GM23338 (cell line): Measurements from ENCODE around the gene AK4. TPM values are rescaled to one million over a fixed set of nuclear protein-coding genes. Genes with fewer than 3 reads are reported as not detected.

ENCODE experiments used
- ATAC-seq: fragments of 200-7000 bp; cut with Tn5 transposase; 3 replicates; pipeline ENCODE4 v1.9.1; 2020
- DNase-seq: peaks from one replicate; pipeline ENCODE4 v3.0.0-alpha.2; 2015; ENCODE audit warnings: low spot score
- H2AFZ ChIP-seq: fragments of 200-600 bp; sonication (generic); 2 replicates; pipeline ENCODE4 v1.8.0; 2016; ENCODE audit warnings: antibody characterized with exemption, mild to moderate bottlenecking, moderate library complexity
- H3F3A ChIP-seq: fragments of 200-600 bp; sonication (generic); replicated peaks from 2 replicates; pipeline ENCODE4 v1.8.0; 2017; ENCODE audit warnings: antibody characterized with exemption, mixed run types, low read depth
- H3K27ac ChIP-seq: fragments of 200-600 bp; sonication (generic); 2 replicates; pipeline ENCODE4 v1.6.1; 2016; ENCODE audit warnings: low read depth
- H3K27me3 ChIP-seq: fragments of 200-600 bp; sonication (generic); 2 replicates; pipeline ENCODE4 v1.8.0; 2016; ENCODE audit warnings: mild to moderate bottlenecking, mixed run types, moderate library complexity; ENCODE audit not compliant: insufficient read depth
- H3K36me3 ChIP-seq: fragments of 200-600 bp; sonication (generic); 2 replicates; pipeline ENCODE4 v1.8.0; 2016; ENCODE audit warnings: mild to moderate bottlenecking; ENCODE audit not compliant: insufficient read depth
- H3K4me1 ChIP-seq: fragments of 200-600 bp; sonication (generic); 2 replicates; pipeline ENCODE4 v1.8.0; 2016; ENCODE audit warnings: mild to moderate bottlenecking, moderate library complexity; ENCODE audit not compliant: insufficient read depth
- H3K4me2 ChIP-seq: fragments of 200-600 bp; sonication (generic); 2 replicates; pipeline ENCODE4 v1.7.1; 2017; ENCODE audit warnings: mixed run types
- H3K4me3 ChIP-seq: fragments of 200-600 bp; sonication (generic); 2 replicates; pipeline ENCODE4 v1.6.1; 2016; ENCODE audit warnings: mixed run types
- H3K79me2 ChIP-seq: fragments of 200-600 bp; sonication (generic); replicated peaks from 2 replicates; pipeline ENCODE4 v1.8.0; 2017; ENCODE audit warnings: mild to moderate bottlenecking; ENCODE audit not compliant: insufficient read depth
- H3K9me2 ChIP-seq: fragments of 200-600 bp; sonication (generic); 2 replicates; pipeline ENCODE4 v1.8.0; 2017; ENCODE audit not compliant: insufficient read depth
- H4K20me1 ChIP-seq: fragments of 200-600 bp; sonication (generic); replicated peaks from 2 replicates; pipeline ENCODE4 v1.8.0; 2017; ENCODE audit warnings: mild to moderate bottlenecking; ENCODE audit not compliant: insufficient read depth
- H3K27ac Mint-ChIP-seq: 2 replicates; pipeline ENCODE4 v1.8.0; 2020; ENCODE audit warnings: inconsistent platforms, mild to moderate bottlenecking, moderate library complexity, mixed read lengths
- H3K27me3 Mint-ChIP-seq: 3 replicates; pipeline ENCODE4 v1.8.0; 2022; ENCODE audit warnings: low read depth, mild to moderate bottlenecking, moderate library complexity, mixed read lengths, inconsistent platforms; ENCODE audit not compliant: insufficient read depth, poor library complexity
- H3K36me3 Mint-ChIP-seq: 3 replicates; pipeline ENCODE4 v1.8.0; 2021; ENCODE audit warnings: low read depth, mild to moderate bottlenecking, inconsistent platforms, moderate library complexity, mixed read lengths
- H3K4me1 Mint-ChIP-seq: 3 replicates; pipeline ENCODE4 v1.8.0; 2020; ENCODE audit warnings: mild to moderate bottlenecking, inconsistent platforms, mixed read lengths
- H3K4me3 Mint-ChIP-seq: 3 replicates; pipeline ENCODE4 v1.8.0; 2021; ENCODE audit warnings: moderate library complexity, mild to moderate bottlenecking, inconsistent platforms, mixed read lengths
- H3K9me3 Mint-ChIP-seq: 3 replicates; pipeline ENCODE4 v1.8.0; 2020; ENCODE audit warnings: moderate library complexity, mild to moderate bottlenecking, inconsistent platforms, mixed read lengths
- CREB1 ChIP-seq: fragments of 250-450 bp; sonication (Bioruptor Pico); IDR thresholded peaks from 2 replicates; pipeline ENCODE4 v1.5.0; 2020; ENCODE audit warnings: low read depth, mild to moderate bottlenecking, moderate library complexity
- CTCF ChIP-seq, 2 experiments: fragments of 200-600 bp in 1 of 2; sonication (generic) in 1 of 2; conservative IDR thresholded peaks; 2 replicates each; pipeline versions ENCODE4 v1.5.1 to v1.6.1; 2016 to 2017; ENCODE audit warnings: antibody characterized with exemption in 2 of 2, low read depth in 2 of 2, mild to moderate bottlenecking in 2 of 2, moderate library complexity in 1 of 2
- ETS1 ChIP-seq: IDR thresholded peaks from 2 replicates; pipeline ENCODE4 v1.6.1; 2016; ENCODE audit warnings: antibody characterized with exemption
- EZH2 ChIP-seq: fragments of 200-600 bp; sonication (generic); IDR thresholded peaks from one replicate; pipeline ENCODE4 v1.8.0; 2017; ENCODE audit warnings: antibody characterized with exemption, mild to moderate bottlenecking, low read depth; ENCODE audit not compliant: unreplicated experiment
- EZH2phosphoT487 ChIP-seq: fragments of 200-600 bp; sonication (generic); IDR thresholded peaks from one replicate; pipeline ENCODE4 v1.8.1; 2018; ENCODE audit warnings: antibody characterized with exemption; ENCODE audit not compliant: unreplicated experiment
- JUNB ChIP-seq: IDR thresholded peaks from one replicate; pipeline ENCODE4 v1.6.1; 2016; ENCODE audit warnings: antibody characterized with exemption; ENCODE audit not compliant: unreplicated experiment
- NANOG ChIP-seq: IDR thresholded peaks from 2 replicates; pipeline ENCODE4 v1.6.1; 2016; ENCODE audit warnings: antibody characterized with exemption, borderline replicate concordance
- POLR2AphosphoS5 ChIP-seq: IDR thresholded peaks from 2 replicates; pipeline ENCODE4 v1.6.1; 2016; ENCODE audit warnings: antibody characterized with exemption, low read depth
- REST ChIP-seq: IDR thresholded peaks from one replicate; pipeline ENCODE4 v1.6.1; 2018; ENCODE audit warnings: antibody characterized with exemption; ENCODE audit not compliant: unreplicated experiment
- STAT1 ChIP-seq: IDR thresholded peaks from one replicate; pipeline ENCODE4 v1.6.1; 2016; ENCODE audit warnings: antibody characterized with exemption; ENCODE audit not compliant: unreplicated experiment
- ZNF114 ChIP-seq: fragments of 250-450 bp; sonication (Bioruptor Pico); IDR thresholded peaks from 2 replicates; pipeline ENCODE4 v1.5.0; 2020; ENCODE audit warnings: mild to moderate bottlenecking, moderate library complexity
- ZNF331 ChIP-seq: fragments of 250-450 bp; sonication (Bioruptor Pico); IDR thresholded peaks from 2 replicates; pipeline ENCODE4 v1.5.0; 2020; ENCODE audit warnings: low read depth, mild to moderate bottlenecking, moderate library complexity
- ZNF462 ChIP-seq: fragments of 250-450 bp; sonication (Bioruptor Pico); IDR thresholded peaks from 2 replicates; pipeline ENCODE4 v1.5.0; 2020; ENCODE audit warnings: mild to moderate bottlenecking, moderate library complexity
- polyA plus RNA-seq: library from polyadenylated mRNA; unstranded; fragments of >200 nt; fragmentation: Nextera tagmentation; extraction: Ambion mirVana; gene quantifications from 2 replicates; pipeline ENCODE4 v1.2.1, GENCODE V29; 2016
- total RNA-seq: library from RNA; depleted of rRNA; stranded (reverse); fragments of >200 nt; shearing (Covaris generic); gene quantifications from 2 replicates; pipeline ENCODE4 v1.2.3, GENCODE V29; 2014

The AK4 gene
- total and polyA plus RNA-seq, 2 experiments from 2014 or later: 123 to 127 TPM

GRCh38 chr1:65216989-65217388 lies 69.0 kb downstream of the AK4 start:
- no peaks in the 10 kb centered on the region; the same call in 2 of the 3 replicates for H3K9me3 Mint-ChIP-seq
- no peak overlapping the region for H3K4me3 ChIP-seq
- H3K36me3 Mint-ChIP-seq: peaks cover 38% of the 10 kb centered on the region
- peaks cover 11% of the 10 kb centered on the region; the same call in 1 of the 2 replicates for H3K36me3 ChIP-seq
- H2AFZ ChIP-seq: no peak overlapping the region
- no peaks in the 10 kb centered on the region for H3K27me3 ChIP-seq
- peaks cover 6% of the 10 kb centered on the region for H3K27me3 Mint-ChIP-seq
- H3K9me2 ChIP-seq: no peaks in the 10 kb centered on the region
- H3K4me1 Mint-ChIP-seq: peaks cover 32% of the 10 kb centered on the region
- peak overlapping the region; percentile 52 for H3K4me2 ChIP-seq
- H4K20me1 ChIP-seq: no peaks in the 10 kb centered on the region; the same call in 1 of the 2 replicates
- DNase-seq: peak; percentile 45
- H3K4me3 Mint-ChIP-seq: no peak overlapping the region; the same call in 2 of the 3 replicates
- H3F3A ChIP-seq: 0 out of 2 replicates have a peak, but pooled peaks cover 3% of the 10 kb centered on the region
- 0 out of 2 replicates have a peak overlapping the region, but pooled peaks have one; percentile 35 for H3K27ac ChIP-seq
- peak overlapping the region; percentile 55; the same call in 1 of the 2 replicates for H3K27ac Mint-ChIP-seq
- ATAC-seq: no peak; the same call in none of the 3 replicates
- peaks cover 16% of the 10 kb centered on the region for H3K4me1 ChIP-seq
- H3K79me2 ChIP-seq: peaks cover 31% of the 10 kb centered on the region
- no peak for TF ChIP-seq POLR2AphosphoS5
- no peak for TF ChIP-seq REST
- TF ChIP-seq CREB1 (CRISPR knock-in tag): no peak
- TF ChIP-seq EZH2: no peak
- no peak for TF ChIP-seq EZH2phosphoT487
- no peak for TF ChIP-seq ZNF331 (CRISPR knock-in tag)
- TF ChIP-seq JUNB: no peak
- TF ChIP-seq STAT1: no peak
- TF ChIP-seq ZNF462 (CRISPR knock-in tag): no peak
- TF ChIP-seq ETS1: no peak
- no peak for TF ChIP-seq CTCF (conservative IDR thresholded peaks at IDR 0.05; ENCODE audit: low read depth in 2 of 2)
- TF ChIP-seq ZNF114 (CRISPR knock-in tag): no peak
- no peak for TF ChIP-seq NANOG
